Endothelial cell of umbilical vein (primary cell): Measurements from ENCODE around the gene PRR15L. TPM values are rescaled to one million over a fixed set of nuclear protein-coding genes. Genes with fewer than 3 reads are reported as not detected.

ENCODE experiments used
- BruUV-seq: library from RNA; stranded (reverse); fragments of 400-500 nt; replicated peaks from 2 replicates; lab custom pipeline; 2021; lab: Mats Ljungman, UMichigan
- CTCF ChIA-PET: fragments of 300-600, 350-600 bp; sonication (Branson Sonifier 250); formaldehyde crosslinking; loops from one replicate; lab custom pipeline; 2021; ENCODE audit warnings: antibody characterized with exemption, inconsistent platforms; lab: Charles Lee
- POLR2A ChIA-PET: fragments of 300-600, 350-600 bp; sonication (Branson Sonifier 250); formaldehyde crosslinking; loops from one replicate; lab custom pipeline; 2021; ENCODE audit warnings: antibody characterized with exemption, inconsistent platforms; lab: Charles Lee
- DNase-seq: peaks from one replicate; pipeline ENCODE4 v3.0.0-alpha.2; 2011; ENCODE audit warnings: low read depth, low spot score
- FAIRE-seq: peaks from 2 replicates; lab custom pipeline; 2011; peaks lifted over from hg19 to GRCh38; lab: Jason Lieb, UNC
- H2AFZ ChIP-seq: 2 replicates; pipeline ENCODE4 v1.6.0; 2012; ENCODE audit warnings: low read depth, low read length, control low read depth, inconsistent platforms
- H3K27ac ChIP-seq: 2 replicates; pipeline ENCODE4 v1.5.1; 2011; ENCODE audit warnings: low read depth, mild to moderate bottlenecking, control low read depth, low read length, moderate library complexity; ENCODE audit not compliant: insufficient read depth
- H3K27me3 ChIP-seq, 2 experiments: 2 replicates each; pipeline versions ENCODE4 v1.6.0 to v1.6.1; 2011; ENCODE audit warnings: low read length in 2 of 2, mixed read lengths in 1 of 2; ENCODE audit not compliant: control insufficient read depth in 2 of 2, insufficient read depth in 2 of 2
- H3K36me3 ChIP-seq, 2 experiments: 2 replicates in 1 of 2; 3 replicates in 1 of 2; pipeline ENCODE4 v1.5.1; 2011; ENCODE audit warnings: low read length in 2 of 2, mild to moderate bottlenecking in 1 of 2, moderate library complexity in 1 of 2; ENCODE audit not compliant: control insufficient read depth in 2 of 2, insufficient read depth in 2 of 2; ENCODE audit errors: extremely low read depth in 1 of 2
- H3K4me1 ChIP-seq: 3 replicates; pipeline ENCODE4 v1.5.1; 2011; ENCODE audit warnings: mild to moderate bottlenecking, low read length; ENCODE audit not compliant: control insufficient read depth, insufficient read depth; ENCODE audit errors: extremely low read depth
- H3K4me2 ChIP-seq: 2 replicates; pipeline ENCODE4 v1.6.1; 2011; ENCODE audit warnings: low read length, control low read depth, mixed read lengths; ENCODE audit not compliant: insufficient read depth
- H3K4me3 ChIP-seq, 3 experiments: fragments of 200-600 bp in 1 of 3; sonication (generic), shearing (Covaris generic) in 1 of 3; replicated peaks in 1 of 3; 2 replicates each; pipeline ENCODE4 v1.5.1; 2011 to 2016; ENCODE audit warnings: control low read depth in 3 of 3, low read length in 3 of 3, mild to moderate bottlenecking in 2 of 3, inconsistent platforms in 1 of 3, low read depth in 1 of 3, moderate library complexity in 1 of 3; ENCODE audit not compliant: insufficient read depth in 1 of 3
- H3K79me2 ChIP-seq: 2 replicates; pipeline ENCODE4 v1.6.0; 2012; ENCODE audit warnings: low read length, inconsistent platforms; ENCODE audit not compliant: control insufficient read depth, insufficient read depth
- H3K9ac ChIP-seq: replicated peaks from 2 replicates; pipeline ENCODE3; 2011; ENCODE audit warnings: low read length, control low read depth; ENCODE audit not compliant: insufficient read depth; ENCODE audit errors: extremely low read depth
- H3K9me1 ChIP-seq: replicated peaks from 3 replicates; pipeline ENCODE4 v1.6.0; 2011; ENCODE audit warnings: mild to moderate bottlenecking, low read length; ENCODE audit not compliant: control insufficient read depth, insufficient read depth; ENCODE audit errors: extremely low read depth
- H3K9me3 ChIP-seq: replicated peaks from 2 replicates; pipeline ENCODE4 v1.5.1; 2012; ENCODE audit warnings: low read length, inconsistent platforms; ENCODE audit not compliant: control insufficient read depth, insufficient read depth
- H4K20me1 ChIP-seq: replicated peaks from 2 replicates; pipeline ENCODE3; 2011; ENCODE audit warnings: mild to moderate bottlenecking, low read length; ENCODE audit not compliant: control insufficient read depth, insufficient read depth; ENCODE audit errors: extremely low read depth
- EZH2 ChIP-seq: IDR thresholded peaks from 2 replicates; pipeline ENCODE4 v1.6.1; 2012; ENCODE audit warnings: borderline replicate concordance, low read depth, mild to moderate bottlenecking, moderate library complexity, low read length, inconsistent platforms; ENCODE audit not compliant: severe bottlenecking
- FOS ChIP-seq: IDR thresholded peaks from 2 replicates; pipeline ENCODE4 v1.6.1; 2011; ENCODE audit warnings: mild to moderate bottlenecking, low read length, moderate library complexity, borderline replicate concordance; ENCODE audit not compliant: insufficient read depth
- JUN ChIP-seq: IDR thresholded peaks from 2 replicates; pipeline ENCODE4 v1.6.1; 2011; ENCODE audit warnings: borderline replicate concordance, low read depth; ENCODE audit not compliant: insufficient read length, insufficient read depth
- MYC ChIP-seq: IDR thresholded peaks from one replicate; pipeline ENCODE4 v1.6.1; 2011; ENCODE audit warnings: mild to moderate bottlenecking, low read depth, low read length
- POLR2A ChIP-seq: IDR thresholded peaks from 2 replicates; pipeline ENCODE4 v1.6.1; 2012; ENCODE audit warnings: low read depth, mild to moderate bottlenecking, control low read depth, low read length
- POLR2AphosphoS5 ChIP-seq: IDR thresholded peaks from 2 replicates; pipeline ENCODE4 v1.6.1; 2012; ENCODE audit warnings: low read depth, mild to moderate bottlenecking, control low read depth, low read length, moderate library complexity; ENCODE audit not compliant: insufficient read depth
- dilution Hi-C: fragments of 300-500 bp; cut with MboI; formaldehyde crosslinking; loops from one replicate; pipeline ENCODE4 v1.15.0; 2019; ENCODE audit warnings: low sequenced_read_pairs; ENCODE audit not compliant: extremely low pct_ligation_motif_present
- intact Hi-C: fragments of 100-400 bp; cut with micrococcal nuclease; formaldehyde crosslinking; loops from one replicate; pipeline ENCODE4 v1.10.0; 2022
- polyA plus RNA-seq, 4 experiments: library from polyadenylated mRNA; depleted of rRNA in 3 of 4; stranded (reverse) in 3 of 4; unstranded in 1 of 4; fragments of >200 nt; gene quantifications; 2 replicates each; pipeline versions ENCODE4 v1.2.1 to v1.2.3, GENCODE V29; 2011 to 2012; ENCODE audit warnings: missing spikeins in 1 of 4
- total RNA-seq: library from RNA; stranded (reverse); gene quantifications from 2 replicates; pipeline ENCODE4 v1.2.3, GENCODE V29; 2021
- TF ChIP-seq, protein P1 (sequence below): IDR thresholded peaks from 2 replicates; pipeline ENCODE4 v1.6.1; 2011; ENCODE audit not compliant: insufficient read depth, insufficient read length
- TF ChIP-seq, protein P2 (sequence below), 2 donors: IDR thresholded peaks; 1 replicate in 1 of 2; 2 replicates in 1 of 2; pipeline ENCODE4 v1.5.1; 2011; ENCODE audit warnings: low read length in 2 of 2, mild to moderate bottlenecking in 2 of 2, moderate library complexity in 2 of 2, control low read depth in 1 of 2, inconsistent platforms in 1 of 2, low read depth in 1 of 2; ENCODE audit not compliant: insufficient read depth in 1 of 2; ENCODE audit errors: extremely low read depth in 1 of 2

PRR15L gene
- total and polyA plus RNA-seq, 2 donors (not counting 3 experiments of a cell fraction or from before 2014, with no cell fraction given), result not detected

GRCh38 chr17:47995241-47995935 is 37.7 kb upstream of the PRR15L start:
- CTCF ChIA-PET, result interaction anchor here (0.9 to 2.1 kb wide), 6 partner anchors 8 to 31 kb away, joined by 3 to 11 read pairs (median 4); partner anchors contain the start of gene CDK5RAP3

More at GRCh38 chr17:47995241-47995935, 37.7 kb upstream of the PRR15L start:
- Histone ChIP-seq H3K27me3 (no peaks in the 10 kb centered on the region), H3K79me2 (no peaks in the 10 kb centered on the region), H3K36me3 (no peaks in the 10 kb centered on the region), H3K9me1 (no peaks in the 10 kb centered on the region), H3K9me3 (no peaks in the 10 kb centered on the region), H3K4me1 (no peaks in the 10 kb centered on the region), H4K20me1 (no peaks in the 10 kb centered on the region), H2AFZ (no peak overlapping the region), H3K9ac (no peak overlapping the region), H3K27ac (no peak overlapping the region), H3K4me2 (no peak overlapping the region), H3K4me3 (no peak overlapping the region)
- dilution Hi-C loops, result no loop called here
- intact Hi-C loops, result no loop called here
- DNase-seq, result no peak
- POLR2A ChIA-PET, result no interaction called here
- TF ChIP-seq FOS, result no peak
- TF ChIP-seq MYC, result no peak
- TF ChIP-seq, protein P1, sequence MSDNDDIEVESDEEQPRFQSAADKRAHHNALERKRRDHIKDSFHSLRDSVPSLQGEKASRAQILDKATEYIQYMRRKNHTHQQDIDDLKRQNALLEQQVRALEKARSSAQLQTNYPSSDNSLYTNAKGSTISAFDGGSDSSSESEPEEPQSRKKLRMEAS, result no peak
- TF ChIP-seq JUN, result no peak
- no peak for TF ChIP-seq EZH2
- TF ChIP-seq, protein P2, sequence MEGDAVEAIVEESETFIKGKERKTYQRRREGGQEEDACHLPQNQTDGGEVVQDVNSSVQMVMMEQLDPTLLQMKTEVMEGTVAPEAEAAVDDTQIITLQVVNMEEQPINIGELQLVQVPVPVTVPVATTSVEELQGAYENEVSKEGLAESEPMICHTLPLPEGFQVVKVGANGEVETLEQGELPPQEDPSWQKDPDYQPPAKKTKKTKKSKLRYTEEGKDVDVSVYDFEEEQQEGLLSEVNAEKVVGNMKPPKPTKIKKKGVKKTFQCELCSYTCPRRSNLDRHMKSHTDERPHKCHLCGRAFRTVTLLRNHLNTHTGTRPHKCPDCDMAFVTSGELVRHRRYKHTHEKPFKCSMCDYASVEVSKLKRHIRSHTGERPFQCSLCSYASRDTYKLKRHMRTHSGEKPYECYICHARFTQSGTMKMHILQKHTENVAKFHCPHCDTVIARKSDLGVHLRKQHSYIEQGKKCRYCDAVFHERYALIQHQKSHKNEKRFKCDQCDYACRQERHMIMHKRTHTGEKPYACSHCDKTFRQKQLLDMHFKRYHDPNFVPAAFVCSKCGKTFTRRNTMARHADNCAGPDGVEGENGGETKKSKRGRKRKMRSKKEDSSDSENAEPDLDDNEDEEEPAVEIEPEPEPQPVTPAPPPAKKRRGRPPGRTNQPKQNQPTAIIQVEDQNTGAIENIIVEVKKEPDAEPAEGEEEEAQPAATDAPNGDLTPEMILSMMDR (IDR thresholded peaks at IDR 0.05; ENCODE audit: extremely low read depth in 1 of 2, insufficient read depth in 1 of 2, low read depth in 1 of 2, low read length in 2 of 2), result no peak
- no peak for TF ChIP-seq POLR2A
- TF ChIP-seq POLR2AphosphoS5, result no peak
- no peak for FAIRE-seq
- BruUV-seq, result no TSS peak
